ENCODE results near the gene USP49.

Gene USP49

GRCh38 chr6:41748542-41748941 lies 146.6 kb downstream of the USP49 start:
- DNase-seq: no peak

GRCh38 chr6:41748102-41748477 lies 147.1 kb downstream of the USP49 start:
- no peak for DNase-seq

GRCh38 chr6:41747256-41748101 lies 147.7 kb downstream of the USP49 start, which contains the start of gene PGC:
TSS of gene PGC (minus strand) at chr6:41747397. CDS start at chr6:41747334, 63 bp downstream.
- no peak for DNase-seq

GRCh38 chr6:41746107-41746506 lies 149.1 kb downstream of the USP49 start:
- no peak for DNase-seq

- DNase-seq: no peak
These were observed 150.9 kb downstream of the USP49 start for GRCh38 chr6:41744236-41744787.

- no peak for DNase-seq
These were observed 151.6 kb downstream of the USP49 start for GRCh38 chr6:41743406-41744235.

- DNase-seq: no peak
These were observed 153.3 kb downstream of the USP49 start for GRCh38 chr6:41741625-41742490.

GRCh38 chr6:41740366-41741162 lies 154.6 kb downstream of the USP49 start:
- no peak for DNase-seq

Data from DMS79 treated with DMSO at 0.1 percent for 48 hours (cell line).